HL-60 (cell line): ENCODE data around the gene EXOC4.

Source experiments
- DNase-seq, 2 experiments: peaks; one replicate each; pipeline ENCODE4 v3.0.0-alpha.2; 2010 to 2020; ENCODE audit warnings: low read depth in 1 of 2, low spot score in 1 of 2
- H3K27ac ChIP-seq: fragments of 250-450 bp; sonication (Bioruptor Pico); replicated peaks from 2 replicates; pipeline ENCODE4 v1.5.1; 2020; ENCODE audit warnings: mild to moderate bottlenecking, moderate library complexity
- H3K27me3 ChIP-seq: fragments of 250-450 bp; sonication (Bioruptor Pico); 2 replicates; pipeline ENCODE4 v1.5.1; 2021; ENCODE audit warnings: mild to moderate bottlenecking, moderate library complexity; ENCODE audit not compliant: insufficient read depth, poor library complexity, severe bottlenecking
- H3K4me3 ChIP-seq: replicated peaks from 2 replicates; pipeline ENCODE4 v1.5.1; 2011; ENCODE audit warnings: mild to moderate bottlenecking, control low read depth, low read length; ENCODE audit not compliant: insufficient read depth
- GABPA ChIP-seq: IDR thresholded peaks from 2 replicates; pipeline ENCODE4 v1.6.1; 2012; ENCODE audit warnings: low read depth
- POLR2AphosphoS5 ChIP-seq: IDR thresholded peaks from 2 replicates; pipeline ENCODE4 v1.6.1; 2012; ENCODE audit warnings: low read depth
- SPI1 ChIP-seq: IDR thresholded peaks from 2 replicates; pipeline ENCODE4 v1.6.1; 2012; ENCODE audit warnings: low read depth, mild to moderate bottlenecking, borderline replicate concordance
- TF ChIP-seq, protein P1 (sequence below): IDR thresholded peaks from 2 replicates; pipeline ENCODE4 v1.6.1; 2012; ENCODE audit warnings: low read depth; ENCODE audit not compliant: insufficient replicate concordance
- TF ChIP-seq, protein P2 (sequence below): IDR thresholded peaks from one replicate; pipeline ENCODE4 v1.5.1; 2011; ENCODE audit warnings: low read length, control low read depth, inconsistent platforms; ENCODE audit not compliant: insufficient read depth

EXOC4 gene

DNA sequence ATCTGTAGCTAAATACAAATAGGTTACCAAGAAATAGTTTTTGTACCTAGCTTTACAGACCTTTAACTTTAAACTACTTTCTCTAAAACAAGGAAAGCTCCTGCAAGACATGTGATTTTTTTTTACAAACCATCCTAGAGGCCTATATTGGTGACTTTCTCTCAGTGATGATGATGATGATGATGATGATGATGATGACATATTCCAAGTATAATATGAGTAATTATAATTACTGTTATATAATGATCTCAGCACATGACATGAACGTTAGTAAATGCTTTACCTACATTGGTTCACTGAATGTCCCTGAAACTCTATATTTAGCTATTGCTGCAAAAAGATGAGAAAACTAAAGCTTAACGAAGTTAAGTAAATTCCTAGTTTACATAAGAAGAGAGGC is 766.4 kb downstream of the EXOC4 start:
- Histone ChIP-seq H3K27ac (no peak overlapping the region), H3K4me3 (no peak overlapping the region), H3K27me3 (no peaks in the 10 kb centered on the region)
- TF ChIP-seq POLR2AphosphoS5, result no peak
- TF ChIP-seq, protein P1, sequence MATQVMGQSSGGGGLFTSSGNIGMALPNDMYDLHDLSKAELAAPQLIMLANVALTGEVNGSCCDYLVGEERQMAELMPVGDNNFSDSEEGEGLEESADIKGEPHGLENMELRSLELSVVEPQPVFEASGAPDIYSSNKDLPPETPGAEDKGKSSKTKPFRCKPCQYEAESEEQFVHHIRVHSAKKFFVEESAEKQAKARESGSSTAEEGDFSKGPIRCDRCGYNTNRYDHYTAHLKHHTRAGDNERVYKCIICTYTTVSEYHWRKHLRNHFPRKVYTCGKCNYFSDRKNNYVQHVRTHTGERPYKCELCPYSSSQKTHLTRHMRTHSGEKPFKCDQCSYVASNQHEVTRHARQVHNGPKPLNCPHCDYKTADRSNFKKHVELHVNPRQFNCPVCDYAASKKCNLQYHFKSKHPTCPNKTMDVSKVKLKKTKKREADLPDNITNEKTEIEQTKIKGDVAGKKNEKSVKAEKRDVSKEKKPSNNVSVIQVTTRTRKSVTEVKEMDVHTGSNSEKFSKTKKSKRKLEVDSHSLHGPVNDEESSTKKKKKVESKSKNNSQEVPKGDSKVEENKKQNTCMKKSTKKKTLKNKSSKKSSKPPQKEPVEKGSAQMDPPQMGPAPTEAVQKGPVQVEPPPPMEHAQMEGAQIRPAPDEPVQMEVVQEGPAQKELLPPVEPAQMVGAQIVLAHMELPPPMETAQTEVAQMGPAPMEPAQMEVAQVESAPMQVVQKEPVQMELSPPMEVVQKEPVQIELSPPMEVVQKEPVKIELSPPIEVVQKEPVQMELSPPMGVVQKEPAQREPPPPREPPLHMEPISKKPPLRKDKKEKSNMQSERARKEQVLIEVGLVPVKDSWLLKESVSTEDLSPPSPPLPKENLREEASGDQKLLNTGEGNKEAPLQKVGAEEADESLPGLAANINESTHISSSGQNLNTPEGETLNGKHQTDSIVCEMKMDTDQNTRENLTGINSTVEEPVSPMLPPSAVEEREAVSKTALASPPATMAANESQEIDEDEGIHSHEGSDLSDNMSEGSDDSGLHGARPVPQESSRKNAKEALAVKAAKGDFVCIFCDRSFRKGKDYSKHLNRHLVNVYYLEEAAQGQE, result no peak
- TF ChIP-seq, protein P2, sequence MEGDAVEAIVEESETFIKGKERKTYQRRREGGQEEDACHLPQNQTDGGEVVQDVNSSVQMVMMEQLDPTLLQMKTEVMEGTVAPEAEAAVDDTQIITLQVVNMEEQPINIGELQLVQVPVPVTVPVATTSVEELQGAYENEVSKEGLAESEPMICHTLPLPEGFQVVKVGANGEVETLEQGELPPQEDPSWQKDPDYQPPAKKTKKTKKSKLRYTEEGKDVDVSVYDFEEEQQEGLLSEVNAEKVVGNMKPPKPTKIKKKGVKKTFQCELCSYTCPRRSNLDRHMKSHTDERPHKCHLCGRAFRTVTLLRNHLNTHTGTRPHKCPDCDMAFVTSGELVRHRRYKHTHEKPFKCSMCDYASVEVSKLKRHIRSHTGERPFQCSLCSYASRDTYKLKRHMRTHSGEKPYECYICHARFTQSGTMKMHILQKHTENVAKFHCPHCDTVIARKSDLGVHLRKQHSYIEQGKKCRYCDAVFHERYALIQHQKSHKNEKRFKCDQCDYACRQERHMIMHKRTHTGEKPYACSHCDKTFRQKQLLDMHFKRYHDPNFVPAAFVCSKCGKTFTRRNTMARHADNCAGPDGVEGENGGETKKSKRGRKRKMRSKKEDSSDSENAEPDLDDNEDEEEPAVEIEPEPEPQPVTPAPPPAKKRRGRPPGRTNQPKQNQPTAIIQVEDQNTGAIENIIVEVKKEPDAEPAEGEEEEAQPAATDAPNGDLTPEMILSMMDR, result no peak
- no peak for TF ChIP-seq GABPA
- no peak for TF ChIP-seq SPI1
- DNase-seq, result no peak

DNA sequence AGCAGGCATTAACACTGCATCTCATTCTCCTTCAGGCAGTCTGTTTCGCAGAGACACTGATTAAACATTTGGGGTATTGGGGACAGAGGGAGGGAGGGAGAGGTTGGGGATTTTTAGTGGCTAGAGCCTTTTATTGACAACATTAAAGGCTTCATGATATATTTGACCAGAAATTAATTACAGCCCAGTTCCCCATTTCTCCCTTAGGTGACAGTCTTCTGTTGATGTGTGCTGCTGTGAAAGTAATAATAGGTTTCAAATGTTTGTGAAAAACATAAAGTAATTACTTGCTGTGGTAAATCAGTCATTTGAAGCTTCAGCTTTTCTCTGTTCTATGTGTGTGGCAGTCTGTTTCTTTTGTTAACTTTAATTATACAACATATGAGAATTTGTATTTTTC is 769.0 kb downstream of the EXOC4 start:
- no peak for DNase-seq
- TF ChIP-seq, protein P2, result no peak
- TF ChIP-seq GABPA (no peak), SPI1 (no peak), POLR2AphosphoS5 (no peak)
- TF ChIP-seq, protein P1, result no peak
- Histone ChIP-seq H3K27me3 (no peaks in the 10 kb centered on the region), H3K4me3 (no peak overlapping the region), H3K27ac (no peak overlapping the region)

DNA sequence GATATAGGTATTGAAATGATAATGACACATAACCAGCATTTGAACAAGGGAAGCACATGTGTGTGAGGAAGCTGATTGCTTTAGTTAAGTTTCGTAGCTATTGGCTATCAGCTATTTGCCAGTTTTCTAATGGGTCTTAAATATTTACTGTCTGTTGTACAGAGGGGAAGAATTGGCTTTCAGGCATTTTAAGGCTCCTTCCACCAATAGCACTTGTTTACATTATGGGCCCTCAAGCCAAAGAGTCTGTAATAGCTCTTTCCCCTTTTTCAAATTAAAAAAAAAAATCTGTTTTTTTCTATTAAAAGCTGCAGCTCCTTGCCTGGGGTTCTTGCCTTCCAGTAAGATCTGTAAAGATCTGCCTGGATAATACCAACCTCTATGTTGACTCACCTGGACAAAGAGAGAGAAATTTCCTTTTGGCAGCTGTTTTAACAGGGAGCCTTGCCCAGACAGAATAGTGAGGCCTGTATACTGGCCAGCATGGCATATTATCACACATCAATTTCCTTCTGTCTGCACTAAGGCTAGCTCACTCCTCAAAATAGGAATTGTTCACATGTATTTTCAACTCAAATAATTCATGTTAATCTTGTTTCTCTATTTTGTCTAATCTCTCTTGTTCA is 769.5 kb downstream of the EXOC4 start:
- Histone ChIP-seq H3K27me3 (no peaks in the 10 kb centered on the region), H3K27ac (no peak overlapping the region), H3K4me3 (no peak overlapping the region)
- no peak for DNase-seq
- TF ChIP-seq SPI1, result no peak
- TF ChIP-seq, protein P1, result no peak
- TF ChIP-seq, protein P2, result no peak
- no peak for TF ChIP-seq POLR2AphosphoS5
- no peak for TF ChIP-seq GABPA
